OCI-LY3 (cell line): ENCODE measurements around the gene ZC3H6.

Experiments used
- H2AFZ ChIP-seq: fragments of 200-600, 300-600 bp; shearing (Covaris generic); 2 replicates; pipeline ENCODE4 v1.6.0; 2014; ENCODE audit warnings: antibody characterized with exemption, low read depth, low read length
- H3K27ac ChIP-seq: fragments of 200-600, 300-600 bp; sonication (generic); 2 replicates; pipeline ENCODE4 v1.5.1; 2014; ENCODE audit warnings: mild to moderate bottlenecking, low read length, moderate library complexity, mixed read lengths
- H3K27me3 ChIP-seq: fragments of 200-600, 300-600 bp; sonication (generic); 2 replicates; pipeline ENCODE4 v1.6.1; 2014; ENCODE audit warnings: low read depth, low read length, mixed read lengths
- H3K36me3 ChIP-seq: fragments of 200-600, 300-600 bp; sonication (generic); replicated peaks from 2 replicates; pipeline ENCODE3; 2014; ENCODE audit warnings: low read depth, low read length, mixed read lengths
- H3K4me1 ChIP-seq: fragments of 300-600, 200-600 bp; sonication (generic); 2 replicates; pipeline ENCODE4 v1.6.1; 2014; ENCODE audit warnings: low read length, mixed read lengths
- H3K4me2 ChIP-seq: fragments of 200-600, 300-600 bp; sonication (generic); 2 replicates; pipeline ENCODE4 v1.6.1; 2014; ENCODE audit warnings: low read length, mixed read lengths
- H3K4me3 ChIP-seq: fragments of 300-600, 200-600 bp; sonication (generic); 2 replicates; pipeline ENCODE4 v1.5.1; 2014; ENCODE audit warnings: antibody characterized with exemption, mild to moderate bottlenecking, low read length, moderate library complexity
- H3K79me2 ChIP-seq: fragments of 300-600, 200-600 bp; shearing (Covaris generic); 2 replicates; pipeline ENCODE4 v1.6.1; 2014; ENCODE audit warnings: mild to moderate bottlenecking, low read length, mixed read lengths
- H3K9ac ChIP-seq: fragments of 300-600, 200-600 bp; shearing (Covaris generic); 2 replicates; pipeline ENCODE4 v1.6.0; 2014; ENCODE audit warnings: mild to moderate bottlenecking, low read length, moderate library complexity
- H3K9me3 ChIP-seq: fragments of 200-600, 300-600 bp; shearing (Covaris generic); 2 replicates; pipeline ENCODE4 v1.6.1; 2014; ENCODE audit warnings: low read length, mixed read lengths; ENCODE audit not compliant: insufficient read depth
- H4K20me1 ChIP-seq: fragments of 200-600, 300-600 bp; sonication (generic); 2 replicates; pipeline ENCODE4 v1.6.1; 2016; ENCODE audit warnings: low read length, mixed read lengths; ENCODE audit not compliant: insufficient read depth
- CTCF ChIP-seq: fragments of 200-600, 300-600 bp; sonication (generic); IDR thresholded peaks from 2 replicates; pipeline ENCODE4 v1.5.1; 2014; ENCODE audit warnings: antibody characterized with exemption, low read length, low read depth
- EZH2phosphoT487 ChIP-seq: fragments of 200-600 bp; shearing (Covaris generic); IDR thresholded peaks from 2 replicates; pipeline ENCODE4 v1.6.1; 2018; ENCODE audit warnings: antibody characterized with exemption, mixed run types, low read depth

ZC3H6 gene

DNA sequence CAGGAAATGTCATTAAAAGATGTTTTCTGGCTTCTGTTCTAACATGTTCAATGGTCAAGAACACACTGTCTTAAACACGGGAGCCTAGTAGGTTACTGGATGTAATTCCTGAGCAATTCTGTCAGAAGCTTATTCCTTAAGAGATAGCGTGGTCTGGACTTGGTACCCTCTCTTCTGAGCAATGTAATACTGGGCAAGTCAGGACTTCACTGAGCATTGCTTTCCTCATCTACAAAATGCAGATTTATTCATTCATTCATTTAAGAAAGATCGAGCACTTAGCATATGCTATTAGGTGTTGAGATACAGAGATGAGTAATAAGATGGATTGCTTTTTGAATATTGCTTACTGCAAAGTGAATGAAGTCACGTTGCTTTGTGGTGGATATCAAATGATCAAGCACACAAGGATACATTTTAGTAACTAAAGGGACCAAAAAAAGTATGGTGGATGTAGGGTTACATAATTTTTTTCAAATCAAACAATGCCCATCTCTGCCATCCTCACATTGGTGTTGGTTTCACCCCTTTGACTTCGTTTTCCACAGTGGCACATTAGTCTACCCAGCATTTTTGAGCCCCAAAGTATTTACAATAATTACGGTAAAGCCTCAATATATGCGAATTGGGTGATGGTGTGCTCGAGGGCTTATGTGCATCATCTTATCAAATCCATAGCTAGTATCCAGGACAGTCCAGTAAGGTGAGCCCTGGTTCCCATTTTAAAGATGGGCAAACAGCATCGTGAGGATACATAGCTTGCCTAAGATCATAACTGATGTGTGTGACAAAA is 65.3 kb downstream of the ZC3H6 start:
- no peaks in the 10 kb centered on the region for H3K9me3 ChIP-seq
- no peak overlapping the region for H3K4me3 ChIP-seq
- H3K27ac ChIP-seq: no peak overlapping the region
- no peaks in the 10 kb centered on the region for H3K79me2 ChIP-seq
- H3K9ac ChIP-seq: no peak overlapping the region
- H3K36me3 ChIP-seq: no peaks in the 10 kb centered on the region
- no peaks in the 10 kb centered on the region for H3K4me1 ChIP-seq
- H3K27me3 ChIP-seq: no peaks in the 10 kb centered on the region
- H4K20me1 ChIP-seq: no peaks in the 10 kb centered on the region
- H2AFZ ChIP-seq: no peak overlapping the region
- no peak for TF ChIP-seq EZH2phosphoT487
- no peak for TF ChIP-seq CTCF
- H3K4me2 ChIP-seq: no peak overlapping the region

GRCh38 chr2:112342067-112342550 is 66.7 kb downstream of the ZC3H6 start:
- no peak overlapping the region for H2AFZ ChIP-seq
- no peaks in the 10 kb centered on the region for H3K79me2 ChIP-seq
- H3K4me2 ChIP-seq: no peak overlapping the region
- H3K4me3 ChIP-seq: no peak overlapping the region
- TF ChIP-seq EZH2phosphoT487: no peak
- TF ChIP-seq CTCF: no peak
- no peaks in the 10 kb centered on the region for H3K36me3 ChIP-seq
- no peaks in the 10 kb centered on the region for H3K4me1 ChIP-seq
- no peaks in the 10 kb centered on the region for H4K20me1 ChIP-seq
- H3K27ac ChIP-seq: no peak overlapping the region
- no peak overlapping the region for H3K9ac ChIP-seq
- H3K27me3 ChIP-seq: no peaks in the 10 kb centered on the region
- no peaks in the 10 kb centered on the region for H3K9me3 ChIP-seq

DNA sequence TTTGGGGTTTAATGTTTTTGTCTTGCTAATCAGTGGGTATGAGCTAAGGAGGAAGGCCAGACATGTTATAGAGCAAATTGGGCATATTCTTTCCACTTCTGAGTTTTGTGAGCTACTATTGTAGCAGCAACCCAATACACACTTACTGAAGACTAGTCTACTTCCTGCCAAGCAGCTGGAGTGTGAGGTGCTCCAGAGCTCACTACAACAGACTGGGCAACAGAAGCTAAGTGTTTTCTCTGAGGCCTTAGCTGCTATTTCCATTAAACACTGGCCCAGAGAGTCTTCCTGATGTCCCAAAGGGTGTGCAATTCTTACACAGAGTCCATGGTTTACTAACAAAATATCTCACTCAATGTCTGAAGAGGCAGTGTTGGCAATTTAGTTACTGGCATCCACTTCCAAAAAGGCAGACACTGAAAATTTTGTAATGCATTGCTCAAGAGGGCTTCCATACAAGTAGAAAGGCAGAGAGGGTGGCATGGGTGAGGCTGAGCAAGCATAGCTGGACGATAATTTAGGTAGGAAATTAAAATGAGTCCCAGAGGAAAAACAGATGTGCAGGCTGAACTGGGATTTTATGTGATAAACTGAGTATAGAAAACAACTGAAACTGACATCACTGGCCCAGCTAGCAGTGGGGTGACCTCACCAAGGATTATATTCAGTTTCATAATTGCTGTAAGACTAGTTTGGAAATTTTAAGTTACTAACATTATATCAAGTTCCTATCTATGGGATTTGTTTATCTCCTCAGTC is 68.6 kb downstream of the ZC3H6 start:
- Histone ChIP-seq H3K4me2 (no peak overlapping the region), H3K4me3 (no peak overlapping the region), H3K9ac (no peak overlapping the region), H3K36me3 (no peaks in the 10 kb centered on the region), H3K9me3 (no peaks in the 10 kb centered on the region), H2AFZ (no peak overlapping the region), H3K27me3 (no peaks in the 10 kb centered on the region), H3K4me1 (no peaks in the 10 kb centered on the region), H3K27ac (no peak overlapping the region), H3K79me2 (no peaks in the 10 kb centered on the region), H4K20me1 (no peaks in the 10 kb centered on the region)
- TF ChIP-seq CTCF (no peak), EZH2phosphoT487 (no peak)
